MM.1S (cell line): ENCODE measurements around the gene CDKN3.

Experiments used
- EZH2 ChIP-seq: fragments of 300-600 bp; sonication (generic); optimal IDR thresholded peaks from 2 replicates; pipeline ENCODE3; 2017; ENCODE audit warnings: low read depth, mild to moderate bottlenecking, antibody characterized with exemption, low read length, mixed read lengths
- EZH2phosphoT487 ChIP-seq: fragments of 300-600 bp; sonication (generic); IDR thresholded peaks from 2 replicates; pipeline ENCODE4 v1.6.1; 2018; ENCODE audit warnings: antibody characterized with exemption, low read length
- TF ChIP-seq, protein P1 (sequence below): fragments of 300-600 bp; sonication (generic); IDR thresholded peaks from 2 replicates; pipeline ENCODE4 v1.5.1; 2016; ENCODE audit warnings: antibody characterized with exemption, low read length, mixed read lengths

DNA sequence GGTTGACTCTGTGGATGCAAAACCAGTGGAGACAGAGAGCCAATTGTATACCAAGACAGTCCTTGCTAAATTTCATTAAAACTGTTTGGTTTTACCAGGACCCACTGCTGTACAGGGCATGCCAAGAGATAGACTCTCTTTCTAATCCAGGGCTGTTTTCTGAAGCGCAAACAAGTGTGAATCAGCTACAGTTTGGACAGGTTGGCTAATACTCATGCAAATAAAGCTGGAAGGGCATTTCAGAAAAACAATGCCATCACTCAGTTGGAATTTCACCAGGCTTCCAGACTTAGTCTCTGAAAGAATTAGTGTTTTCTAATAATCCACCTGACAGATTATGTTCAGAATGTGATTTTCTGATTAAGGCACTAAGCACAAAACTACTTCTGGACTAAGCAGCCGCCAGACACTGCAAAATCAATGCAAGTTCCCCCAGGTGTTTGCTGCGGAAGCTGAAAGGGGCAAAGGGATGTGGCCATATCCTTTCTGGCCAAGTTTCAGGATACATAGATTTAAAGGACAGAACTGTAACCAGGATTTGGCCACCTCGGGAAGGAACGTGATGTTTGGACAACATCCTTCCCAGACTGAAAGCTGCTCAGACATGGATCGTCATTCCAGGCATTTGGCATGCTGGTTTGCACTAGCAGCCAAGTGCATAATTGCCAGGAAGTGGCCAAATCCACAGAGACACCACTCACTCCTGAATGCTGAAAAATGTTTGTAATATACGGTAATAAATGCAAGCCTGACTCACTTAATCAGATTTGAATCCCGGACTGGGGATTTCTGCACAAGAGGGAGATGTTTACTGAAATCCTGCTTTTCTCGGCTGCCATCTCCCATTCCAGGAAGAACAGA lies 32.0 kb upstream of the CDKN3 start:
- TF ChIP-seq, protein P1, sequence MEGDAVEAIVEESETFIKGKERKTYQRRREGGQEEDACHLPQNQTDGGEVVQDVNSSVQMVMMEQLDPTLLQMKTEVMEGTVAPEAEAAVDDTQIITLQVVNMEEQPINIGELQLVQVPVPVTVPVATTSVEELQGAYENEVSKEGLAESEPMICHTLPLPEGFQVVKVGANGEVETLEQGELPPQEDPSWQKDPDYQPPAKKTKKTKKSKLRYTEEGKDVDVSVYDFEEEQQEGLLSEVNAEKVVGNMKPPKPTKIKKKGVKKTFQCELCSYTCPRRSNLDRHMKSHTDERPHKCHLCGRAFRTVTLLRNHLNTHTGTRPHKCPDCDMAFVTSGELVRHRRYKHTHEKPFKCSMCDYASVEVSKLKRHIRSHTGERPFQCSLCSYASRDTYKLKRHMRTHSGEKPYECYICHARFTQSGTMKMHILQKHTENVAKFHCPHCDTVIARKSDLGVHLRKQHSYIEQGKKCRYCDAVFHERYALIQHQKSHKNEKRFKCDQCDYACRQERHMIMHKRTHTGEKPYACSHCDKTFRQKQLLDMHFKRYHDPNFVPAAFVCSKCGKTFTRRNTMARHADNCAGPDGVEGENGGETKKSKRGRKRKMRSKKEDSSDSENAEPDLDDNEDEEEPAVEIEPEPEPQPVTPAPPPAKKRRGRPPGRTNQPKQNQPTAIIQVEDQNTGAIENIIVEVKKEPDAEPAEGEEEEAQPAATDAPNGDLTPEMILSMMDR, result no peak
- TF ChIP-seq EZH2 (no peak), EZH2phosphoT487 (no peak)
